OCI-LY3 (cell line): Measurements from ENCODE around the gene ARHGAP9.

Experiments
- H2AFZ ChIP-seq: fragments of 200-600, 300-600 bp; shearing (Covaris generic); 2 replicates; pipeline ENCODE4 v1.6.0; 2014; ENCODE audit warnings: antibody characterized with exemption, low read depth, low read length
- H3K27ac ChIP-seq: fragments of 200-600, 300-600 bp; sonication (generic); 2 replicates; pipeline ENCODE4 v1.5.1; 2014; ENCODE audit warnings: mild to moderate bottlenecking, low read length, moderate library complexity, mixed read lengths
- H3K27me3 ChIP-seq: fragments of 200-600, 300-600 bp; sonication (generic); 2 replicates; pipeline ENCODE4 v1.6.1; 2014; ENCODE audit warnings: low read depth, low read length, mixed read lengths
- H3K36me3 ChIP-seq: fragments of 200-600, 300-600 bp; sonication (generic); replicated peaks from 2 replicates; pipeline ENCODE3; 2014; ENCODE audit warnings: low read depth, low read length, mixed read lengths
- H3K4me1 ChIP-seq: fragments of 300-600, 200-600 bp; sonication (generic); 2 replicates; pipeline ENCODE4 v1.6.1; 2014; ENCODE audit warnings: low read length, mixed read lengths
- H3K4me2 ChIP-seq: fragments of 200-600, 300-600 bp; sonication (generic); 2 replicates; pipeline ENCODE4 v1.6.1; 2014; ENCODE audit warnings: low read length, mixed read lengths
- H3K4me3 ChIP-seq: fragments of 300-600, 200-600 bp; sonication (generic); 2 replicates; pipeline ENCODE4 v1.5.1; 2014; ENCODE audit warnings: antibody characterized with exemption, mild to moderate bottlenecking, low read length, moderate library complexity
- H3K79me2 ChIP-seq: fragments of 300-600, 200-600 bp; shearing (Covaris generic); 2 replicates; pipeline ENCODE4 v1.6.1; 2014; ENCODE audit warnings: mild to moderate bottlenecking, low read length, mixed read lengths
- H3K9ac ChIP-seq: fragments of 300-600, 200-600 bp; shearing (Covaris generic); 2 replicates; pipeline ENCODE4 v1.6.0; 2014; ENCODE audit warnings: mild to moderate bottlenecking, low read length, moderate library complexity
- H3K9me3 ChIP-seq: fragments of 200-600, 300-600 bp; shearing (Covaris generic); 2 replicates; pipeline ENCODE4 v1.6.1; 2014; ENCODE audit warnings: low read length, mixed read lengths; ENCODE audit not compliant: insufficient read depth
- H4K20me1 ChIP-seq: fragments of 200-600, 300-600 bp; sonication (generic); 2 replicates; pipeline ENCODE4 v1.6.1; 2016; ENCODE audit warnings: low read length, mixed read lengths; ENCODE audit not compliant: insufficient read depth
- EZH2phosphoT487 ChIP-seq: fragments of 200-600 bp; shearing (Covaris generic); IDR thresholded peaks from 2 replicates; pipeline ENCODE4 v1.6.1; 2018; ENCODE audit warnings: antibody characterized with exemption, mixed run types, low read depth
- TF ChIP-seq, protein P1 (sequence below): fragments of 200-600, 300-600 bp; sonication (generic); IDR thresholded peaks from 2 replicates; pipeline ENCODE4 v1.5.1; 2014; ENCODE audit warnings: antibody characterized with exemption, low read length, low read depth

The ARHGAP9 gene

GRCh38 chr12:57460841-57461275 lies 18.8 kb downstream of the ARHGAP9 start:
- H3K9ac ChIP-seq: peak overlapping the region; percentile 41
- TF ChIP-seq, protein P1, sequence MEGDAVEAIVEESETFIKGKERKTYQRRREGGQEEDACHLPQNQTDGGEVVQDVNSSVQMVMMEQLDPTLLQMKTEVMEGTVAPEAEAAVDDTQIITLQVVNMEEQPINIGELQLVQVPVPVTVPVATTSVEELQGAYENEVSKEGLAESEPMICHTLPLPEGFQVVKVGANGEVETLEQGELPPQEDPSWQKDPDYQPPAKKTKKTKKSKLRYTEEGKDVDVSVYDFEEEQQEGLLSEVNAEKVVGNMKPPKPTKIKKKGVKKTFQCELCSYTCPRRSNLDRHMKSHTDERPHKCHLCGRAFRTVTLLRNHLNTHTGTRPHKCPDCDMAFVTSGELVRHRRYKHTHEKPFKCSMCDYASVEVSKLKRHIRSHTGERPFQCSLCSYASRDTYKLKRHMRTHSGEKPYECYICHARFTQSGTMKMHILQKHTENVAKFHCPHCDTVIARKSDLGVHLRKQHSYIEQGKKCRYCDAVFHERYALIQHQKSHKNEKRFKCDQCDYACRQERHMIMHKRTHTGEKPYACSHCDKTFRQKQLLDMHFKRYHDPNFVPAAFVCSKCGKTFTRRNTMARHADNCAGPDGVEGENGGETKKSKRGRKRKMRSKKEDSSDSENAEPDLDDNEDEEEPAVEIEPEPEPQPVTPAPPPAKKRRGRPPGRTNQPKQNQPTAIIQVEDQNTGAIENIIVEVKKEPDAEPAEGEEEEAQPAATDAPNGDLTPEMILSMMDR: no peak
- no peak for TF ChIP-seq EZH2phosphoT487
- H3K79me2 ChIP-seq: no peaks in the 10 kb centered on the region
- H3K36me3 ChIP-seq: no peaks in the 10 kb centered on the region
- no peak overlapping the region for H2AFZ ChIP-seq
- H3K27ac ChIP-seq: no peak overlapping the region
- H4K20me1 ChIP-seq: no peaks in the 10 kb centered on the region
- peaks cover 37% of the 10 kb centered on the region for H3K4me1 ChIP-seq
- peak overlapping the region; percentile 78 for H3K4me3 ChIP-seq
- peaks cover 11% of the 10 kb centered on the region for H3K27me3 ChIP-seq
- no peaks in the 10 kb centered on the region for H3K9me3 ChIP-seq
- peak overlapping the region; percentile 79 for H3K4me2 ChIP-seq

DNA sequence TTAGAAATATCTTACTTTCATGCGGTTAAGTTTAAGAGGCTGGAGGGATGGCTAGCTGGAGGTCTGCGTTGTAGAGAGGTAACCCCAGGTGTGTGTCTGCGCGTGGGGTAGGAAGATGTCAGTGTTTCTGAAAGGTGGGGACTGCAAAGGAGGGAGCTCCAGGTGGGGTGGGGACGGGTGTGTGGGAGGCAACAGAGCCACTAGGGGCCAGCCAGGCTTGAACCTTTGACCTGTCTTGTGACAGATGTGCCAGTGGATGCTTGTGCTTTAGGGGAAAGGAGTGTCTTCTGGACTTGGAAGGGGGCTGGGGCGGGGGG lies 19.2 kb downstream of the ARHGAP9 start:
- H3K27me3 ChIP-seq: peaks cover 11% of the 10 kb centered on the region
- H2AFZ ChIP-seq: no peak overlapping the region
- H3K4me2 ChIP-seq: peak overlapping the region; percentile 79
- H3K4me1 ChIP-seq: peaks cover 41% of the 10 kb centered on the region
- no peaks in the 10 kb centered on the region for H3K36me3 ChIP-seq
- no peaks in the 10 kb centered on the region for H3K9me3 ChIP-seq
- TF ChIP-seq, protein P1: no peak
- no peak for TF ChIP-seq EZH2phosphoT487
- H4K20me1 ChIP-seq: no peaks in the 10 kb centered on the region
- H3K79me2 ChIP-seq: no peaks in the 10 kb centered on the region
- peak overlapping the region; percentile 91; the same call in 1 of the 2 replicates for H3K9ac ChIP-seq
- no peak overlapping the region for H3K27ac ChIP-seq
- peak overlapping the region; percentile 78 for H3K4me3 ChIP-seq

DNA sequence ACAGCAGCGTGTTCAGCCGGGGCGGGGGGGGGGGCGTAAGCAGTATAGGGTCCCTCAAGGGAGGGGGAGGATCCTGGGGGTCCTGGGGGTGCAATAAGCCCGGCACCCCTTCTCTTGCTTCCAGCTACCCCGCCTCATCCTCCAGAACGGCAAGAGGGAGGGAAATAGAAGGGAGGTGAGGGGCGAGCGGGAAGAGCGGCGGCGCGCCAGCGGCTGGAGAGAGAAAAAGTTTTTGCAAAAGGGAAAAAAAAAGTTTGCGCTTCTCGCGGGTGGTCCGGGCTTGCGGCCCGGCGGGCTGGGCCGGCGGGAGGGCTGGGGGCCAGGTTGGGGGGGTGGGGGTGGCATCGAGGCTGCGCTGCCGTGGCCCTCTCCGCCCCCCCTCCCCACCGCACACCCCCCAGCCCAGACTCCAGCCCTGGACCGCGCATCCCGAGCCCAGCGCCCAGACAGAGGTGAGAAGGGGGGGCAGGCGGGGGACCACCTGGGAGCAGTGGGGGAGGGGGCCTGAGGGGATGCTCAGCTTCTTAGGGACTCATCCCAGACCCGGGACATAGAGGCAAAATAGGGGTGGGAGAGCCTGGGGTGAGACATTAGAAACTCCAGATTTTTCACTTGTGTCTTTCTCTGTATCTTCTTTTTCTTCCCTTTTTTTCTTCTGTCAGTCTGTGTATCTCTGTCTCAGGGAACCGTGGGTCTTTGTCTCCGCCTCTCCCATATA lies 19.8 kb downstream of the ARHGAP9 start, which contains the start of gene GLI1:
Gene GLI1, plus strand, starts transcription at position 36 of the 718 bp plus-strand sequence. CDS start 3,907 bp downstream, outside the sequence.
- peak within 1 kb of the TSS; percentile 81 for H3K27ac ChIP-seq
- peak within 1 kb of the TSS; percentile 91 for H3K9ac ChIP-seq
- no peaks in the 10 kb centered on the region for H3K9me3 ChIP-seq
- peak within 1 kb of the TSS; percentile 78 for H3K4me3 ChIP-seq
- H4K20me1 ChIP-seq: no peaks in the 10 kb centered on the region
- H3K4me1 ChIP-seq: peaks cover 46% of the 10 kb centered on the region
- no peak for TF ChIP-seq EZH2phosphoT487
- no peaks in the 10 kb centered on the region for H3K36me3 ChIP-seq
- peak within 1 kb of the TSS; percentile 73 for H2AFZ ChIP-seq
- H3K4me2 ChIP-seq: peak within 1 kb of the TSS; percentile 79
- peaks cover 9% of the 10 kb centered on the region for H3K27me3 ChIP-seq
- no peaks in the 10 kb centered on the region for H3K79me2 ChIP-seq

- H3K27ac ChIP-seq: peak overlapping the region; percentile 81
- no peaks in the 10 kb centered on the region for H3K36me3 ChIP-seq
- peak overlapping the region; percentile 73 for H2AFZ ChIP-seq
- peaks cover 5% of the 10 kb centered on the region for H3K27me3 ChIP-seq
- TF ChIP-seq, protein P1: peak; percentile 89
- TF ChIP-seq EZH2phosphoT487: no peak
- H3K9me3 ChIP-seq: no peaks in the 10 kb centered on the region
- peaks cover 52% of the 10 kb centered on the region for H3K4me1 ChIP-seq
- H3K9ac ChIP-seq: peak overlapping the region; percentile 91
- H4K20me1 ChIP-seq: no peaks in the 10 kb centered on the region
- H3K79me2 ChIP-seq: no peaks in the 10 kb centered on the region
- peak overlapping the region; percentile 79 for H3K4me2 ChIP-seq
- peak overlapping the region; percentile 78 for H3K4me3 ChIP-seq
These were observed 20.5 kb downstream of the ARHGAP9 start for GRCh38 chr12:57459055-57459749.
